ENCODE data around the gene SUPT20HL2. TPM values are rescaled to one million over a fixed set of nuclear protein-coding genes. Genes with fewer than 3 reads are reported as not detected.

Gene SUPT20HL2
- total RNA-seq, 1 donor from 2014 or later: not detected

DNA sequence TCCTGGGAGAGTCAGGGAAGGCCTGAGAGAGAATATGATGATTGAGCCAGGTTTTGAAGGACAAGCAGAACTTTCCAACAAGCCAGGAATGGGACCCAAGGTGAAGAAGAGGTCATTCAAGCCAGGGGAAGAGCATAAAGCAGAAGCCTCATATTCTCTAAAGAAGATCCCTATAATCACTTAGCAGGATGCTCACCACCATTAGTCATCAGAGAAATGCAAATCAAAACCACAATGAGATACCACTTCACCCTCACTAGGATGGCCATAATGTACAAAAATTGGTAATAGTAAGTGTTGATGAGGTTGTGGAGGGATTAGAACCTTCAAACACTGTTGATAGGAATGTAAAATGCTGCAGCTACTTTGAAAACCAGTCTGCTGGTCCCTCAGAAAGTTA lies 26.0 kb upstream of the SUPT20HL2 start:
- TF ChIP-seq, protein P1, sequence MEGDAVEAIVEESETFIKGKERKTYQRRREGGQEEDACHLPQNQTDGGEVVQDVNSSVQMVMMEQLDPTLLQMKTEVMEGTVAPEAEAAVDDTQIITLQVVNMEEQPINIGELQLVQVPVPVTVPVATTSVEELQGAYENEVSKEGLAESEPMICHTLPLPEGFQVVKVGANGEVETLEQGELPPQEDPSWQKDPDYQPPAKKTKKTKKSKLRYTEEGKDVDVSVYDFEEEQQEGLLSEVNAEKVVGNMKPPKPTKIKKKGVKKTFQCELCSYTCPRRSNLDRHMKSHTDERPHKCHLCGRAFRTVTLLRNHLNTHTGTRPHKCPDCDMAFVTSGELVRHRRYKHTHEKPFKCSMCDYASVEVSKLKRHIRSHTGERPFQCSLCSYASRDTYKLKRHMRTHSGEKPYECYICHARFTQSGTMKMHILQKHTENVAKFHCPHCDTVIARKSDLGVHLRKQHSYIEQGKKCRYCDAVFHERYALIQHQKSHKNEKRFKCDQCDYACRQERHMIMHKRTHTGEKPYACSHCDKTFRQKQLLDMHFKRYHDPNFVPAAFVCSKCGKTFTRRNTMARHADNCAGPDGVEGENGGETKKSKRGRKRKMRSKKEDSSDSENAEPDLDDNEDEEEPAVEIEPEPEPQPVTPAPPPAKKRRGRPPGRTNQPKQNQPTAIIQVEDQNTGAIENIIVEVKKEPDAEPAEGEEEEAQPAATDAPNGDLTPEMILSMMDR (IDR thresholded peaks at IDR 0.05): no peak
- Mint-ChIP-seq H3K27me3 (ENCODE audit: unreplicated experiment) (no peaks in the 10 kb centered on the region), H3K36me3 (ENCODE audit: unreplicated experiment) (no peaks in the 10 kb centered on the region), H3K9me3 (ENCODE audit: unreplicated experiment) (no peaks in the 10 kb centered on the region), H3K4me1 (ENCODE audit: unreplicated experiment) (peaks cover 16% of the 10 kb centered on the region), H3K4me3 (ENCODE audit: unreplicated experiment) (no peak overlapping the region), H3K27ac (ENCODE audit: unreplicated experiment) (no peak overlapping the region)
- no peak for DNase-seq (ENCODE audit: extremely low spot score, unreplicated experiment)

DNA sequence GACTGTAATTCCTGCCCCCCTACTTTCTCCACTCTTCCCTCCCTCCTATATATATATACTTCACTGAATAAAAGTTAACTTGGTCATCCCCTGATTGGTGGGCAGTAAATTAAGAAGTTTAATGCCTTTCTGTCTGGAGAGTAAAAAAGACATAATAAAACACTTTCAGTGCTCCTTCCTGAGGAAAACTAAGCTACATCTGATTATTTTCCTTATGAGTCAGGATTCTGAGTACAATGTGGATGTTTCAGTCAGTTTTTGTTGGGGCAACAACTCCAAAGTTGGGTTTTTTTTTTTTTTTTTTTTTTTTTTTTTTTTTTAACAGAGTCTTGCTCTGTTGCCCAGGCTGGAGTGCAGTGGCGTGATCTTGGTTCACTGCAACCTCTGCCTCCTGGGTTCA lies 22.0 kb upstream of the SUPT20HL2 start:
- Mint-ChIP-seq H3K27me3 (ENCODE audit: unreplicated experiment) (no peaks in the 10 kb centered on the region), H3K27ac (ENCODE audit: unreplicated experiment) (peak overlapping the region; percentile 59), H3K36me3 (ENCODE audit: unreplicated experiment) (no peaks in the 10 kb centered on the region), H3K4me3 (ENCODE audit: unreplicated experiment) (no peak overlapping the region), H3K4me1 (ENCODE audit: unreplicated experiment) (peaks cover 23% of the 10 kb centered on the region), H3K9me3 (ENCODE audit: unreplicated experiment) (peaks cover 4% of the 10 kb centered on the region)
- TF ChIP-seq, protein P1 (IDR thresholded peaks at IDR 0.05): no peak
- no peak for DNase-seq (ENCODE audit: extremely low spot score, unreplicated experiment)

DNA sequence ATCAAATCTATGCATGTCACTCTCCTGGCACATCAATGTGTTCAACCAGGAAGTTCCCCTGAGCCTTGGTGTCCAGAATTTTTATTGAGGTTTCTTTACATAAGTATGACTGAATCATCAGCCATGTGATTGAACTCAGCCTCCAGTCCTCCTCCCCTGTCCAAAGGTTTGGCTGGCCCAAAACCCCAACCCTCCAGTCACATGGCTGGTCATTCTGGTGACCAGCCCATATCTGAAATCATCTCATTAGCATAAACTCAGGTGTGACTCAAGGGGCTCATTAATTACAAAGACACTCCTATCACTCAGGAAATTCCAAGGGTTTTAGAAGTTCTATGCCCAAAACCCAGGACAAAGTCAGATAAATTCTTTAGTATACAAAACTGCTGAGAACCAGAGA lies 20.6 kb upstream of the SUPT20HL2 start:
- H3K4me3 Mint-ChIP-seq (ENCODE audit: unreplicated experiment): no peak overlapping the region
- H3K27me3 Mint-ChIP-seq (ENCODE audit: unreplicated experiment): no peaks in the 10 kb centered on the region
- H3K36me3 Mint-ChIP-seq (ENCODE audit: unreplicated experiment): no peaks in the 10 kb centered on the region
- DNase-seq (ENCODE audit: extremely low spot score, unreplicated experiment): no peak
- H3K4me1 Mint-ChIP-seq (ENCODE audit: unreplicated experiment): peaks cover 23% of the 10 kb centered on the region
- H3K9me3 Mint-ChIP-seq (ENCODE audit: unreplicated experiment): peaks cover 4% of the 10 kb centered on the region
- H3K27ac Mint-ChIP-seq (ENCODE audit: unreplicated experiment): peak overlapping the region; percentile 43
- TF ChIP-seq, protein P1 (IDR thresholded peaks at IDR 0.05): no peak

DNA sequence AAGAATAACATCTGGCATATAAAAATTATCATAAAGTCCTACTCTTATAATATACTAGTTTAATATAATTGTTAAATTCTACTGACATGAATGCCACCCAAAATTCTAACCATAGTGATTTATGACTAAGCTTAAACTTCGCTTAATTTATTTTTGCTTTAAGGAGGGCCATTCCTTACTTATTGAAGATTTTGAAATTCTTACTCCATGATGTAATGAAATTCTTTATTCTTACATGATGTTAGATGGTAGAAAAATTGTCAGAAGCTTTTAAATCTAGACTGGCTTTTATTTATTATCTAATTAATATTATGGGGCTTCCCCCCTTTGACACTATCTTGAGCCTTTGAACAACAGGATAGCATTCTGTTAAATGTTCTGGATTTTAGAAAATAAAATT lies 19.5 kb upstream of the SUPT20HL2 start:
- H3K27ac Mint-ChIP-seq (ENCODE audit: unreplicated experiment): peak overlapping the region; percentile 61
- no peak overlapping the region for H3K4me3 Mint-ChIP-seq (ENCODE audit: unreplicated experiment)
- TF ChIP-seq, protein P1 (IDR thresholded peaks at IDR 0.05): no peak
- H3K27me3 Mint-ChIP-seq (ENCODE audit: unreplicated experiment): no peaks in the 10 kb centered on the region
- H3K36me3 Mint-ChIP-seq (ENCODE audit: unreplicated experiment): no peaks in the 10 kb centered on the region
- H3K9me3 Mint-ChIP-seq (ENCODE audit: unreplicated experiment): peaks cover 4% of the 10 kb centered on the region
- no peak for DNase-seq (ENCODE audit: extremely low spot score, unreplicated experiment)
- peaks cover 23% of the 10 kb centered on the region for H3K4me1 Mint-ChIP-seq (ENCODE audit: unreplicated experiment)

DNA sequence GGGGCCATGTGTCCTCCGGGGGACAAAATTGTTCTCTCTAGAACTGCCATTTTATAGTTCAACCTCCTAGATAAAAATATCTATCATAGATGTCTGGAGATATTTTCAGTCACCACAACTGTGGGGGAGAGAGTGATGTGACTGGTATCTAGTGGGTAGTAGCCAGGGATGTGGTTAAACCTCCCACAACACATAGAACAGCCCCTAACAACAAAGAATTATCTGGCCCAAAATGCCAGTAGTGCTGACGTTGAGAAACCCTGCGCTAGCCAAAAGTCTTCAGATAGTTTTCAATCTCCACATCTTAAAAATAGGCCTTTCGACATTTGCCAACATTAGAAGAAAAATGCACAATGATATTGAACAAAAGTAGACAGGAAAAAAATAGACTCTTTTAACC lies 19.0 kb upstream of the SUPT20HL2 start:
- Mint-ChIP-seq H3K9me3 (ENCODE audit: unreplicated experiment) (peaks cover 4% of the 10 kb centered on the region), H3K27me3 (ENCODE audit: unreplicated experiment) (no peaks in the 10 kb centered on the region), H3K4me3 (ENCODE audit: unreplicated experiment) (no peak overlapping the region), H3K27ac (ENCODE audit: unreplicated experiment) (peak overlapping the region; percentile 51), H3K4me1 (ENCODE audit: unreplicated experiment) (peaks cover 23% of the 10 kb centered on the region), H3K36me3 (ENCODE audit: unreplicated experiment) (no peaks in the 10 kb centered on the region)
- DNase-seq (ENCODE audit: extremely low spot score, unreplicated experiment): no peak
- TF ChIP-seq, protein P1 (IDR thresholded peaks at IDR 0.05): no peak

Measured in osteocyte (in vitro differentiated cells).